IPS-11a (cell line): ENCODE results near the gene FBXL4.

Source experiments
- H3K4me3 ChIP-seq: one replicate; pipeline ENCODE4 v1.5.1; 2013; ENCODE audit warnings: low read depth, low read length, control low read depth

The FBXL4 gene

DNA sequence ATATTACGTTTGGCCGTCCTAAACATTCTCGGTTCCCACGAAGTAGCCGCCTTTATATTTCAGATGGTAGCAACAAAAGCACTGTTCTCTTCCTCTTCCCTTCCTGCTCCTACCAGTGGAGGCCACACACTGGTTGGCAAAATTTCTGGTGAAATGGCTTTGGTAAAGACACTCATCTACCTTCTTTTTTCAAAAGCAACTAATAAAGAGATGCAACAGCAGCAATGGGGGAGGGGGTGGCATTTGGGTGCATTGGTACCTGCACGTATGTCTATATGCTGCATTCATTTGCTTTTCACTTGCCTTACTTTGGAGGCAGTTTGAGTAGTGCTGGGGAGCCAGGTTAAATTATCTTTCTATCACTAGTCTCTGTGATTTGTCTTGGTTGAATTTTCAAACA, 107.4 kb downstream of the FBXL4 start:
- H3K4me3 ChIP-seq = no peak overlapping the region

DNA sequence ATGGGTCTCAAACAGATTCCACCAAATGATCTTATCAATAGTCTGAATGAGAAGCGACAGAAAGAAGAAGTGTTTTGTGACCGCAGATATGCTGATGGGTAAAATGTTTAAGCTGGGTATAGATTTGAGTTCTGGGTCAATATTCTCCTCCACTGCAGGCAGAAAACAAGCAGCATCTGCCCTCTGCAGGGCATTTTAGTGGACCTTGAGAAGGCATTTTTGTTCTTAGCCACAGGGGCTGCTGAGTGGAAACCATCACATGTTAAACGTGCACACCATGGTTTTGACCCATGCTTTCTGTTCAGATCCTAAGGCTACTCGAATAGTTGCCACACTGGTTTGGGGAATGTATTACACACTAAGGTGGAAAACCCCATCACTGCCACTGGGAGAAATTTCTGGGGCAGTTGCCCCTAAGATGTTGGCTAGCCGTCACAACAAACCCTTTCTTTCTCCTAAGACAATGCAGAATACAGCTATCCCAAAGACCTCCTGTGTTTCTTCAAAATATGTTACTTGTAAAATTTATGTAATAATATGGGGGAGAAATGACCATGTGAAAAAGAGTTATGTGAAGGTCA, 107.9 kb downstream of the FBXL4 start:
- no peak overlapping the region for H3K4me3 ChIP-seq

DNA sequence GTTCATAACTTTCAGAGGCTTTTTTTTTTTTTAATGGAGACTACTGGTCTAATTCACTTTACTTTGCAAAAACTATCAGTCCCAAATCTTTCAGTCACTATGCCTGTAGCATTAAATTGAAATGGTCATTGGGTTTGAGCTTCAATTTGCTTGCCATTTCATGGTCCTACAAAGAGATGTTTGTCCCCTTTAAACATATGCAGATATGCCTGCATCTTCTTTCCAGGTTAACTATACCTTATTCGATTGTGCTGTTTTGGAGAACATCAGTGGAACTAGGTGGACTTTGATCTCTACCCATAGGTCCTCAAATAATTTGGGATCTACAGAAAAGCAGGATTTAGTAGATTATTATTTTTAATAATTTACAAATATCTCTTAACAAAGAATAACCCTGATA, 108.8 kb downstream of the FBXL4 start:
- H3K4me3 ChIP-seq = no peak overlapping the region

DNA sequence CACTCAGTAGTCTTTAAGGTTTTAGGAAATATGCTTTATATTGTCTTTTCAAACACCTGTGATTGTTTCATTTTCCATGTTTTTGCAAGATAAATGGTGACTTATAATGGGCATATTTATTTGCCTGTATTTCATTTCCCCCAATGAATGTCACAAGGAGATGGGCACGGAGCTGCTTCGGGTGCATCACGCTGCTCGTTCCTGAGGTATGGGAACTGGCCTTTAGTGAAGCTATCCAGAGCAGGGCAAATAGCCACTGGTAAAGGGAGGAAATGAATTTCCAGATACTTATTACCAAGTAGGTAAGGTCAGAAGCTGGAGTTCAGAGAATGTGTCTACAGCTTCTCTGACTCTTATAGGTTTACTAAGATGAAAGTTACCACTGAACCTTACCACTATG, 109.7 kb downstream of the FBXL4 start:
- H3K4me3 ChIP-seq = no peak overlapping the region

DNA sequence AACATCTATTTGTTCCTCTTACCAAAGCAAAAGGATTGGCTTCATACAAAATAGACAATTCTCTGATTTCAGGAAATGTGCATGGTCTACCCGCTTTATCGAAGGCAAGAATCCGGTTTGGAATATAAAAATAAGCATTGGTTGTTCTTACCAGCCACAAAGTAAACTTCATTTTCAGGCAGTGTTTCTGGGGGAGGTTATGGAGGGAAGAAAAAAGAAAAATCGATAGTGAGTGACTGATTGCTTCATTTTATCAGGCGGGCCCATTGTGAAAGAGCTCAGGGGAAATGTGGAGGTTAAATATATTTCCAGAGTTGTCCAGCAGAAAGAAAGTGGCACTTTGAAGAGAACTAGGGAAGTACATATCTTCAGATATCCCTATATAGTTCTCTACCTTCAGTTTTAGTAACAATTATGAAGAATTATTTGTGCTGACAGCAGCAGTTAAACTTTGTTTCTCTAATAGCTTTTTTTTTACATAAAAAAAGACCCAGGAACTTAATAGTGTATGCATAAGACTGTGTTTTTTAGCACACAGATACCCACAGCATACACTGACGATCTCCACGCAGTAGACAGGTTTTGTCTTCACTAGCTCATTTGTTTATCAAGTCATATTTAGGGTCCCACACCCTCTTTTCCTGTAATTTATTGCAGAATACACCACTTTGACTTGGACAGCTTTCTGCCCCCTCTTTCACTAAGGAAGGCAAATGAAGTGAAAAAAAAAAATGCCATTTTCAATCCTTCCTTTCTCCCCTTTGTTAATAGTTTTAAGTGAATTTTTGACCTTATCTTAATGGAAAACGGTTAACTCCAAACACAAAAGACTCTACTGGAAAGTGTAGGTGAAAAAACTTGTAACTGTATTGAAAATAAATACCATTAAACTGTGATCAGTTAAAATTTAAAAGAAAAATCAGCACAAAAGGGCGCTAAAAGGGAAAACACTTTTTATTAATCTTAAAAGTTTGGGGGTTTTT, 110.5 kb downstream of the FBXL4 start:
- no peak overlapping the region for H3K4me3 ChIP-seq

DNA sequence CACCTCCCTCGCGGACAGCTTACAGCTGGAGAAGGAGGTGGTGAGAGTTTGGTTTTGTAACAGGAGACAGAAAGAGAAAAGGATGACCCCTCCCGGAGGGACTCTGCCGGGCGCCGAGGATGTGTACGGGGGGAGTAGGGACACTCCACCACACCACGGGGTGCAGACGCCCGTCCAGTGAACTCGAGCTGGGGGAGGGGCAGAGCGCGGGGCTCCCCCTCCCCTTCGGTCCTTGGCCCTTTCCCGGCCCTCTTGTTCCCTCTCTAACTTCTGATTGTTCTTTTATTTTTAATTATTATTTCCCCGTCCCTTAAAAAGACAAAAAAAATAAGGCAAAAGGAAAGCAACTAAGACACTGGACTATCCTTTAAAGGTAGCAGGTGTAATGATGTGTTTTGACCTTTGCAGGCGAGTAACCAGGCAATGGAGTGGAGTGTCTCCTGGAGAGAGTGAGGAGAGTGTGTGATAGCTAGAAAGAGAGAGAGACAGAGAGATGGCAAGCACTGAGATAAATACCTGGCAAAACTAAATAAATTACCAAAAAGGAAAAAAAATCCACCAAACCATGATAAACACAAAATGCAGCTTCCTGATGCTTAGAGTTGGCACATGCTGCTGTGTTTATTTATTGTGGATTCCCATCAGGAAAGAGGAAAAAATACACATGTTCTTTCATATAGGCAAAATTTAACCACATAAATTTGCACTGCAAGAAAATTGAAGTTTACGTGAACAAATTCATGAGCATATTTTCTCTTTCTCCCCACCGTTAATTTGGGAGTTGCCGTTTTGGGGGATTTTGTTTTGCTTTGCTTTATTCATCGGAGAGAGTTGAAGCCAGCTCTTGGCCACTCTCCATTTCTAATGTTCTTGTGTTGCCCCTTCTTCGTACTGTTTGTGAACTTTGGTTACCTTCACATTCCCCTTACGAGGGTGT, 111.5 kb downstream of the FBXL4 start:
- peak overlapping the region; percentile 1 for H3K4me3 ChIP-seq

DNA sequence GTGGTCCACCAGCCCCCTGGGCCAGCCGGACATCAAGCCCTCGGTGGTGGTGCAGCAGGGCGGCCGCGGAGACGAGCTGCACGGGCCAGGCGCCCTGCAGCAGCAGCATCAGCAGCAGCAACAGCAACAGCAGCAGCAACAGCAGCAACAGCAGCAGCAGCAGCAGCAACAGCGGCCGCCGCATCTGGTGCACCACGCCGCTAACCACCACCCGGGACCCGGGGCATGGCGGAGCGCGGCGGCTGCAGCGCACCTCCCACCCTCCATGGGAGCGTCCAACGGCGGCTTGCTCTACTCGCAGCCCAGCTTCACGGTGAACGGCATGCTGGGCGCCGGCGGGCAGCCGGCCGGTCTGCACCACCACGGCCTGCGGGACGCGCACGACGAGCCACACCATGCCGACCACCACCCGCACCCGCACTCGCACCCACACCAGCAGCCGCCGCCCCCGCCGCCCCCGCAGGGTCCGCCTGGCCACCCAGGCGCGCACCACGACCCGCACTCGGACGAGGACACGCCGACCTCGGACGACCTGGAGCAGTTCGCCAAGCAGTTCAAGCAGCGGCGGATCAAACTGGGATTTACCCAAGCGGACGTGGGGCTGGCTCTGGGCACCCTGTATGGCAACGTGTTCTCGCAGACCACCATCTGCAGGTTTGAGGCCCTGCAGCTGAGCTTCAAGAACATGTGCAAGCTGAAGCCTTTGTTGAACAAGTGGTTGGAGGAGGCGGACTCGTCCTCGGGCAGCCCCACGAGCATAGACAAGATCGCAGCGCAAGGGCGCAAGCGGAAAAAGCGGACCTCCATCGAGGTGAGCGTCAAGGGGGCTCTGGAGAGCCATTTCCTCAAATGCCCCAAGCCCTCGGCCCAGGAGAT, 112.4 kb downstream of the FBXL4 start:
- peak overlapping the region; percentile 24 for H3K4me3 ChIP-seq

DNA sequence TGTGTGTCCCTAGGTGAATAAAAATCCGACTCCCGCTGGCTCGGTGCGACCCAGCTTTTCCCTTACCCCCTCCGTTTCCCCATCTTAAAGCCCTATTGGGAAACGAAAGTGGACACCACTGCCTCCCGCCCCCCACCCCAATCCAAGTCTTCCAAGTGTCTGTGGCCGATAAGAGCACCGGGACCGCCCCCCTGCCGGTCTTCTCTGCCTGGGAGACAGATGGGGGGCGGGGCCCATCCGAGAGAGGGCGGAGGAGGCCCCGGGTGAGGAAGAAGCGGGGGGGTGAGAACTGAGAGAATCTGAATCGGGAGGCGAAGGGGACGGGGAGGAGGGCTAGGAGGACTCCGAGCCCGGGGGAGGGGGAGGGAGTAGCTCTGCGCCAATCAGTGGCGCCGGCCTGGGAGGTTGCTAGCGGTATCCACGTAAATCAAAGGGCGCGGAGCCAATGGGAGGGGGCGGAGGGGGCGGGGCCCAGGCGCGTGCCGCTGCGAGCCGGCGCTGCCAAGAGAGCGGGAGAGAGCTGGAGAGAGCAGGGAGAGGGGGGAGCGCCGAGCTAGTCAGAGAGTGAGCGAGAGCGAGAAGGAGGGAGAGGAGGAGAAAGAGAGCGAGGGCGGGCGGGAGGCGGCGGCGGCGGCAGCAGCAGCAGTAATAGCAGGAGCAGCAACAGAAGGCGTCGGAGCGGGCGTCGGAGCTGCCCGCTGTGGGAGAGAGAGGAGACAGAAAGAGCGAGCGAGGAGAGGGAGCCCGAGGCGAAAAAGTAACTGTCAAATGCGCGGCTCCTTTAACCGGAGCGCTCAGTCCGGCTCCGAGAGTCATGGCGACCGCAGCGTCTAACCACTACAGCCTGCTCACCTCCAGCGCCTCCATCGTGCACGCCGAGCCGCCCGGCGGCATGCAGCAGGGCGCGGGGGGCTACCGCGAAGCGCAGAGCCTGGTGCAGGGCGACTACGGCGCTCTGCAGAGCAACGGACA, 113.4 kb downstream of the FBXL4 start, which contains the start of gene POU3F2:
TSS of gene POU3F2 (plus strand) at position 515 of the 972 bp plus-strand sequence. CDS start at position 815, 300 bp downstream.
- H3K4me3 ChIP-seq = peak within 1 kb of the TSS; percentile 54

DNA sequence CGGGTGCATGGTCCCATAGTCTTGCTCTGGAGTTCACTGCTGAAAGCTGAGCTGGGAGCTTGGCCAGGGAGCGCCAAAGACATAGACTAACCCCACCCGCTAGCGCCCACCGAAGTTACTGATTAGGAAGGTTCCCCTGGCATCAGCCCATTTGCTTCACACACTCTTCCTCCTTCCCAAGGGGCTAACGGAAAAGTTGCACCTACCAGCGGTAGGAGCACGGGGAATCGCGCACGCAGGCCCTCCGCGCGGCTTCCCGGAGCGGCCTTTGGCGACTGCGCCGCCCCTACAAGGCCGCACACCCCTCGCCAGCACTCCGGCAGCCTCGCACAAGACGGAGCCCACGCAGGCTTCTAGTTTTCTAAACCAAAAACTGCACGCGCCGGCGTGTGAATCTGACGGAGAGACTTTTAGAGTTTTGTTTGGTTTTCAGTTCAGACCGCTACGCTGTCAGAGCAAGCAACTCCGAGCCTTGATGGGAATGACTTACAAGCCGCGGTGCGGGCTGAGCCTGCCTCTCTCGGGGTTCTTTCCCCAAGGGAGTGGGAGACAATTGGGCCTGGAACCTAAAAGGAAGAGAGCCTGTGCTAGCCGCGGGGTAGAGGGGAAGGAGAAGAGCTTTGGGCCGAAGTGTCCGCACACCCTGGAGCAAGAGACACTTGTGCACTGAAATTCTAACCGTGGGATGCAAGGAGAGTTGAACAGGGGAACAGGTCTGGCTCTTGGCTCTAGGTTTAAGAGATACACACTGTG, 114.3 kb downstream of the FBXL4 start:
- H3K4me3 ChIP-seq = peak overlapping the region; percentile 27

DNA sequence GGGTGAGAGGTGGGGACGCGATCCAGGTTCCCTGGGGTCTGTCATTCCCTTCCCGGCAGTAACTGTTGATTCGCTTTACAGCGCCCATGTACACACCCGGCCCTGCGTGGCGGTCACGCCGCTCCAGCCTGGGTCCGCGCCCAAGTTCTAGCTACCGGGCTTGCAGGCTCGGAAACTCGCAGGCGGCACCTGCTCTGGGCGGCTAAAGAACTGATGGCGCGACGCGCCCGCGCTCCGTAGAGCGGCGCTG, 114.8 kb downstream of the FBXL4 start:
- H3K4me3 ChIP-seq = no peak overlapping the region

DNA sequence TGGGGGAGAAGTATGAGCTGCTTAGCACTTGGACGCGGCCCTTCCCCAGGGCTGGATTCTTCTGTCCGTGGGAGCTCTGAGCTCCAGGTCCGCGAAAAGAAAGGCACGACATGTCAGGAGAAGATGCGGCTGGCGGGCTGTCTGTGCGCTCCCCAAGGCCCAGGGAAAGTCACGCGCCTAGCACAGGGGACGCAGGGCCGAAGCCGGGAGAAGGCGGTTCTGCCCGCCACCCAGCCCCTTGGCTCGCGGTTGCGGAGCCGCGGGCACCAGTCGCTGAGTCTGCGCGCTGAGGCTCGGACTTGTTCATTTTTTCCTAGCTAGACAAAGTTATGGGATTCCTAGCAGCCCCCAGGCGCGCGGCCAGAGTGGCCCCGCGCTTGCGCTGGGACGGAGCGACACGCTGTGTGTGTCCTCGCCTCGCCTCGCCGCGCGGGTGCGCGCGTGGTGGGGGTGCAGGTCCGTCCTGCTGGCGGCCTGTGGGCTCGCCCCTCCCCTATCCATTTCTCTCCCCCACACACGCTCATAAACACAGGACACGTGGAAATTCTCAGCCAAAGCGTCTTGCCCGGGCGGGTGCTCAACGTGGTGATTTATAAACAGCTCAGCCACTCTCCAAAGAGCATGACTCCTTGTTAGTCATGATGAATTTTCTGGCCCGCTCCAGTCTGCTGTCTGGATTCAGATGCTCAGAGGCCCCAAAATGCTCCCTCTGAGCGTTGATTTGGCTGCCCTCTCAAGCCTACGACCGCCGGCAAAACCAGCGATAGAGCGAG, 115.3 kb downstream of the FBXL4 start:
- no peak overlapping the region for H3K4me3 ChIP-seq

DNA sequence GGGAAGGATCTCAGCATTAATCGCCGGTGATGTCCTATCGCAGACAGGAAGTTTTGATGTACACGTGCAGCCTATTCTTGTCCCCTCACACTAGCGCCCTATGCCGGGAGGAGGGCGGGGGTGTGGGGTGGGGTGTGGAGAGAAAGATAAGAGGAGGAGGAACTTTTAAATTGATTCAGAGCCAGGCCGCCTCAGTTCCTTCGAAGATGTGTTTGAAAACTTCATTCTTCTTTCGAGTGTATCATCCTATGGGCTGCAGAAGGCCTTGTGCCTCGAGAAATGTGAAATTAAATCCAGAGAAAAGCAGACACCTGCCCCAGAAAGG, 115.8 kb downstream of the FBXL4 start:
- H3K4me3 ChIP-seq = peak overlapping the region; percentile 13

DNA sequence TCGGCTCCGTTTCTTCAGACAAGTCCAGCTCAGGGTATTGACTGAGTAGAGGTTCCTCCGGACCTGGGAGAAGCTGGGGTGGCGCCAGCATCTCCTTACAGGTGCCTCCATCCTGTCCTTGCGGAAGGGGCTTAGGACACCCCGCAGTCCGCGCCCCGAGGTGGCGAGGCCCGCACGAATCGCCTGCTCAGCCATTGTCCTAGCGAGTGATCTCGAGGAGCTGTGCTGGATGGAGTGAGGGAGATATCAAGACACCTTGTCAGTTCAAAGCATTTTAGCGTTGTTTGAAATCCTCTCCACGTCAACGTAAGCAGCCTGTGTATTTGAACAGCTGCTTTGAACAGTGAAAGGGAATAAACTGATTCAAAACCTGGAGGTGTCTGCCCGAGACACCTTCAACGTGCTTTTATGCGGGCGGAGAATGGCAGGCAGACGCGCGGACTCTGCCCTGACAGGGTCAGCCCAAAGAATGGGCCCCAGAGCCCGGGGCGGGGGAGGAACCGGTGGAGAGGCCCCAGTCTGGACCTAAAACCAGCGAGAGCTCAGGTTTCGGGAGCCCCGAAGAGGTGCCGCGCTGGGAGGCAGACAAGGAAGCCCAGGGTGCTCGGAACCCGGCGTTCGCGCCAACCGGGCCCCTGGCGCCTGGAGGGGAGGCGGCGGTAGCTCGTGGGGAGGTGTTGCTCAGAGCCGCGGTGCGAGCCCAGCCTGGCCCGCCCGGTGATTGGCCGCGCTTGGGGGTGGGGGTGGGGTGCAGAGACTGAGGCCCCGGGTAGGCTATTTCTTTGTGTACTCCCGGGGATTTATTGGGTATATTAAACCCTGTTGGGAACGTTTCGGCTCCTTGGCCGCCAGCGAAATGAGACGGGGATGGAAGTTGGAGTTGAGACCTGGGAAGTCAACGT, 116.4 kb downstream of the FBXL4 start:
- H3K4me3 ChIP-seq = peak overlapping the region; percentile 20

DNA sequence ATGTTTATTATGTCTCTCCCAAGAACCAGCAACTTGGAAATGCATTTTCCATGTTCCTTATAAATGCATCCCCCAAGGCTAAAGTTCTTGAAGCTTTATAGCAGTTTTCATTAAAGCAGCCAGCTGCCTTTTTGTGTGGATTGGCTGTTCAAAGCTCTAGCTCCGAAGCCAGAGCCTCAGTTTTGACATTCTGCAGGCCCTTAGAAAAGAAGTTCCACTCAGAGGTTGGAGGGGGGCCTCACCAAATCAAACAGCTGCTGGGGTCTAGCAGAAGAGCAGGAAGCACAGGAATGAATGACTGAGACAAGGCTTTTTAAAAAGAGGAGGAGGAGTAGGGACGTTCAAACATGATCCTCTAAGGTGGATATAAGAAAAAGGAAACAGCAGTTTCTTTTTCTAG, 117.6 kb downstream of the FBXL4 start:
- no peak overlapping the region for H3K4me3 ChIP-seq

DNA sequence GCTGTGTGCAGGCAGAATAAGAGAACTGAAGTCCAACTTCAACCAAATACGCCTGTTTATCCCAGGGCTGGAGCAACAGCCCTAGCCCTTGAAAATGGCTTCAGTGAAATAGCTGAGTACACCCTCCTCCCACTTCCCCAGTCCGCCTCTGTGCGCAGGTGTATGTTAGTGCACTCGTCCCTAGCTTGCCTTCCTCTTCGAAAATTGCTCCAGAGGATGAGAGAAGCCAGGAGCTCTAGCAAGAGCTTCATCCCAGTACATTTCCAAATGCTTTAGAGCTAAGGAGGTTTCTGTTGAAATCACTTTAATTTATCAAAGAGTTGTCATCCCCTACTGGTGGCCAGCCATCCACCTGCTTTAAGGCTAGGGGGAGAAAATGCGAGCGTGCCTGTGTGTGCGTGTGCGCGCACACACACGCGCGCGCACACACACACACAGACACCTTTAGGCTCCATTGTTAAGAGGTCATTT, 118.8 kb downstream of the FBXL4 start:
- no peak overlapping the region for H3K4me3 ChIP-seq

DNA sequence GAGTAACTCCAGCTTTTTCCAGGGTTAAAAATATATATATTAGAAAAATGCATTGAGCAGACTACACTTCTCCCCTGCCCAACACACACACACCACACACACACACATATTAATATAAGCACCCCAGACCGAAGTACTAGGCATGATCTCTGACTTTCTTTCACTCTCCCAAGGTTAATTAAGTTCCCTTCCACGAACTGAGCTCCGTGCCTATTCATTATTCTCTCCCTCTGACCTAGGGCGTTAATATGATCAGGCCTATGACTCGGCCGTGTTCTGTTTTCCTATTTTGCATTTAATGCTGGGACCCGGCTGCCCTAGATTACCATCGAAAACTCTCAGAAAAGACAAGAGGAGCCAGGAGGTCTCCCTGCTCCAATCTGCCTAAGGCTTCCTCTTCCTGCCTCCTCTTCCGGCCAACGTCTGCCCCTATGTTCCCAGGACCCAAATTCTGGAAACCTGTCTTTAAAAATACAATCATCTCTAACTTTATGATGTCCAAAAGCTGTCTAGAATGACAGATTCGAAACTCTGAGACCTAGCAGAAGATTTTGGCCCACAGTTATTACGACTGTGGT, 119.4 kb downstream of the FBXL4 start:
- peak overlapping the region; percentile 1 for H3K4me3 ChIP-seq
